Measurements from ENCODE around the gene CTNND2. TPM values are rescaled to one million over a fixed set of nuclear protein-coding genes. Genes with fewer than 3 reads are reported as not detected.

Gene CTNND2
- total RNA-seq, 1 donor = 1.9 TPM

DNA sequence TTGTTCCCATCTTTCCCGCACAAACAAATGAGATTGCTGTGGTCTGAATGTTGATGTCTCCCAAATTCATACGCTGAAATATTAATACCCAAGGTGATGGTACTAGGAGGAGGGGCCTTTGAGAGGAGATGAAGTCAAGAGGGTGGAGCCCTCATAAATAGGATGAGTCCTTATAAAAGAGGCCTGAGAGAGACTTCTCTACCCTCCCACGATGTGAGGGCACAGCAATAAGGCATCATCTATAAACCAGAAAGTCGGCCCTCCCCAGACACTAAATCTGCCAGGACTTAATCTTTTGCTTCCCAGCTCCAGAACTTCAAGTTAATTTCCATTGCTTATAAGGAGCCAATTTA lies 170.4 kb downstream of the CTNND2 start:
- no peak for DNase-seq (ENCODE audit: low read depth)
- TF ChIP-seq, protein P1, sequence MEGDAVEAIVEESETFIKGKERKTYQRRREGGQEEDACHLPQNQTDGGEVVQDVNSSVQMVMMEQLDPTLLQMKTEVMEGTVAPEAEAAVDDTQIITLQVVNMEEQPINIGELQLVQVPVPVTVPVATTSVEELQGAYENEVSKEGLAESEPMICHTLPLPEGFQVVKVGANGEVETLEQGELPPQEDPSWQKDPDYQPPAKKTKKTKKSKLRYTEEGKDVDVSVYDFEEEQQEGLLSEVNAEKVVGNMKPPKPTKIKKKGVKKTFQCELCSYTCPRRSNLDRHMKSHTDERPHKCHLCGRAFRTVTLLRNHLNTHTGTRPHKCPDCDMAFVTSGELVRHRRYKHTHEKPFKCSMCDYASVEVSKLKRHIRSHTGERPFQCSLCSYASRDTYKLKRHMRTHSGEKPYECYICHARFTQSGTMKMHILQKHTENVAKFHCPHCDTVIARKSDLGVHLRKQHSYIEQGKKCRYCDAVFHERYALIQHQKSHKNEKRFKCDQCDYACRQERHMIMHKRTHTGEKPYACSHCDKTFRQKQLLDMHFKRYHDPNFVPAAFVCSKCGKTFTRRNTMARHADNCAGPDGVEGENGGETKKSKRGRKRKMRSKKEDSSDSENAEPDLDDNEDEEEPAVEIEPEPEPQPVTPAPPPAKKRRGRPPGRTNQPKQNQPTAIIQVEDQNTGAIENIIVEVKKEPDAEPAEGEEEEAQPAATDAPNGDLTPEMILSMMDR (IDR thresholded peaks at IDR 0.05; ENCODE audit: insufficient read depth, low read length) = no peak
- H3K4me3 ChIP-seq (ENCODE audit: low read depth, low read length) = no peak overlapping the region

DNA sequence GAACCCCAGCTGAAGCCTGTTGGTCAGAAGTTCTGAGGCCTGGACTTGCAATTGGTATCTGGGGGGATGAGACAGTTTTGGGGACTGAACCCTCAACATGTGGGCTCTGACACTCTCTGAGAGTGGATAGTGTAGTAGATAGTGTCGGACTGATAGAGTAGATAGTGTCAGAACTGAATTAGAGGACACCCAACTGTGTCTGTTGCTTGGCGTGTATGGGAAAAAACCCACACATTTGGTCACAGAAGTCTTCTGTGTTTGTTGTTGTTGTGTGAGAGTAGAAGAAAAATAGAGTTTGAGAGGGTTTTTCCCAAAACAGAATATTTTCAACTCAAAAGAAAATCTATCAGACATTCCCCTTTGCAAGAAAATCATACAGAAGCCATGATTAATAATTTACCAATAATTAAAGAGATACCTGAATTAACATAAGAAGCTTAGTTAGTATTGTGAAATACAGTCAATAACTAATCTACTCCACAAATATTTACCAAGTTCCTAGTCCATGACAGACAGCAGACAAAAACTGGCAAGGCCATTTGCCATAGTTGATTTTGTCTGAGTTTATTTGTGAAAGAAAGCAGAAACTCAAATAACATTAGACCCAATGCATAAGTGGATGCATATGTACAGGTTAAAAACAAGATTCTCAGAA lies 170.9 kb downstream of the CTNND2 start:
- no peak for DNase-seq (ENCODE audit: low read depth)
- no peak overlapping the region for H3K4me3 ChIP-seq (ENCODE audit: low read depth, low read length)
- TF ChIP-seq, protein P1 (IDR thresholded peaks at IDR 0.05; ENCODE audit: insufficient read depth, low read length) = no peak

DNA sequence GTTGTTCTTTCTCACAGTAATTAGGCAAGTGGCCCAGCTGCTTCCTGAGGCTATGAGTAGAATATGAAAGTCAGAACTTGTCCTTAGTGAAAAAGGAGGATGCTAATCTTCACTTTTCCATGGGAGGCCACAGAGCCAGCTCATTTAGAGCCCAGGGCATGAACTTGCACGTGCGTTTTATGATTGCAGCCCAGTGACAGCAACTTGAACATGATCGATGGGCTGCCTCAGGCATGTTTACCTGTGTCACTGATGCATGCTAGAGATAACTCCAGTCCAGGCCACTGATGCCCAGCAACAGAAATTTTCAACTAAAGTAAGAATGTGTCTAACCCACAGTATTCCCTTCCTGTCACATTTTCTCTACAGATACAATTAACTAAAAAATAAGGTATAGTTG lies 179.3 kb downstream of the CTNND2 start:
- DNase-seq (ENCODE audit: low read depth) = no peak
- TF ChIP-seq, protein P1 (IDR thresholded peaks at IDR 0.05; ENCODE audit: insufficient read depth, low read length) = no peak
- no peak overlapping the region for H3K4me3 ChIP-seq (ENCODE audit: low read depth, low read length)

DNA sequence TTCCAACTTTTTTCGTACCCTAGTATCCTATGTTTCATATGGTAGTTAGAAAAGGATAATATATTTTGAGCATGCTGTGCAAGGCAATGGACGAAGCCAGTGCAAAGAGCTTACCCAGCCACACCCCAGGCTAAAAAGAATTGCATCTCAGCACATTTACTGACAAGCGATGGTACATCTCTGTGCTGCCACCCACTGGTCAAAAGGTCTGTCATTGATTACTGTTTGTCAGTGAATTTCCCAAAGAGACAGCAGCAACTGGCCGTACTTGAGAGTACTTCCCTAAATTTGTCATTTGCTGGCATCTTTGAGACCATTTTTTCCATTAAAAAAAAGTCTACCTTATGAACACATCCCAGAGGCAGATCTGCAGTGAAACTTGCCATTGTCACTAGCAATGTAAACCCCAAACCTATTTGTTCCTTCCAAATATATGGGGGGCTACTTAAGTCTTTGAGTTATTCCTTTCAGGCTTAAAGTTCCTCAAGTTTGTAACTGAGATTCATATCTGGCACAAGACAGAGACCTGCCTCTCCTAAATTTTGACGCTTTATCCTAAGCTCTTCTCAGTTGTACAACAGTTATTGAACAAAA lies 184.3 kb downstream of the CTNND2 start:
- DNase-seq (ENCODE audit: low read depth) = no peak

DNA sequence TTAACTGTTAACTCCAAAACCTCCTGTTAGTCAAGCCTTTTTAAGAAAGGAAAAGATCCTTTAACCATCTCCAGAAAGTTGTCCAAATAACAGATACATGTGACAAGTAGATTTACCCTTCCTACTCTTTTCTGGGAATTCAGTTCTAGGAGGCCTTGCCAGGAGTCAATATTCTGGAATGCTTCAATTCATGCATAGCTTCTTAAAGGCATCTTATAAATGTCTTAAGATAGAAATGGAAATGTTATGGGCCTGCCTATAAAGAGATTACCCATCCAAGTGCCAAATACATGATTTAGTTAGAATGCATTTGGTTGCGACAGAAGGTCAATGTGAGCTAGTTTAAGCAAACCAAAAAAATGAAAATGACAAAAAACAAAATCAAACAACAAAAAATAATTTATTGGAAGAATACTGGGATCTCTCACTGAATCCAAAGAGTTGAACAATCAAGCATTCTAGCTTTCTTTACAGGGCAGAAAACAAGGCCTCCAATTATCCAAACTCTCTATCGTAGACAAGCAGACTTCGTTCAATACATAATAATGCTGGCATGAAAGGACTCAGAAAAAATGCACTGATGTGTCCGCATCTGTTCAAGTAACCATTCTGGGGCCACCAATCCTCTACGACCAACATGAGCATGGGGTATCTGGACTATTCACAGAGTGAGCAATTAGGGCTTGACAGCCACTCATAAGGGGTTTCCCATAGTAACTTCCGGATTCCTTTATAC lies 188.6 kb downstream of the CTNND2 start:
- DNase-seq (ENCODE audit: low read depth) = no peak
- TF ChIP-seq, protein P1 (IDR thresholded peaks at IDR 0.05; ENCODE audit: insufficient read depth, low read length) = no peak
- no peak overlapping the region for H3K4me3 ChIP-seq (ENCODE audit: low read depth, low read length)

More for the DNA sequence above, 184.3 kb downstream of the CTNND2 start:
- TF ChIP-seq, protein P1 (IDR thresholded peaks at IDR 0.05; ENCODE audit: insufficient read depth, low read length) = no peak
- no peak overlapping the region for H3K4me3 ChIP-seq (ENCODE audit: low read depth, low read length)

DNA sequence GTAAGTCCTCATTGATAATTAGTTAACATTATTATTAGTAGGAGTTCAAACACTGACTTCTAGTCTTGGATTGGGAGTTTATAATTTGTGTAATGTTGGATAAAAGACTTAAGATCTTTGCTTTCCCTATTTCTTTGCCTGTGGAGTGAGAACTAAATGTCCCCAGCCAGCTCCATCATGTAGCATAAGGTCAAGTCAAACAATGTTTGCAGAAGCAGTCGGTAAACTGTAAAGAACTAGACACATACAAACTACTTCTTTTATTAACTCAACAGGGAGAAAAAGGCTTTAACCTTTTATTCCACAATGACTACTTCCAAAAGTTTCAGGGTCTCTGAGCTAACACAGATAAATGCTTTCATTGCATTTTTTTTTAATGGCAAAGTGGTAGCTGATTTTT lies 192.3 kb downstream of the CTNND2 start:
- no peak for DNase-seq (ENCODE audit: low read depth)
- TF ChIP-seq, protein P1 (IDR thresholded peaks at IDR 0.05; ENCODE audit: insufficient read depth, low read length) = no peak
- H3K4me3 ChIP-seq (ENCODE audit: low read depth, low read length) = no peak overlapping the region
